GM12872 (cell line): ENCODE results near the gene PRDM1.

Source experiments
- CTCF ChIP-seq: IDR thresholded peaks from 3 replicates; pipeline ENCODE4 v1.5.1; 2011; ENCODE audit warnings: low read depth, mild to moderate bottlenecking, low read length, moderate library complexity; ENCODE audit not compliant: insufficient read depth

Gene PRDM1

GRCh38 chr6:106085984-106086813 lies at the start of gene PRDM1:
TSS of gene PRDM1 (plus strand) at chr6:106086336. CDS start at chr6:106086554, 218 bp downstream.
- peak; percentile 49 for TF ChIP-seq CTCF

- TF ChIP-seq CTCF = no peak
Observed at GRCh38 chr6:106037060-106037459, 49.1 kb upstream of the PRDM1 start.

GRCh38 chr6:106039897-106040592 lies 46.1 kb upstream of the PRDM1 start:
- TF ChIP-seq CTCF = no peak

- TF ChIP-seq CTCF = no peak
Observed at GRCh38 chr6:106044151-106044550, 42.0 kb upstream of the PRDM1 start.

- no peak for TF ChIP-seq CTCF
Observed at GRCh38 chr6:106045077-106045476, 41.1 kb upstream of the PRDM1 start.

- no peak for TF ChIP-seq CTCF
Observed at GRCh38 chr6:106046116-106046853, 39.9 kb upstream of the PRDM1 start.

GRCh38 chr6:106046854-106047200 lies 39.3 kb upstream of the PRDM1 start:
- TF ChIP-seq CTCF = no peak
